ENCODE measurements around the gene NDFIP1.

- no peak for TF ChIP-seq CREB1 (IDR thresholded peaks at IDR 0.05)
- TF ChIP-seq ZNF274 (IDR thresholded peaks at IDR 0.05; ENCODE audit: borderline replicate concordance, extremely low read depth, low read length): no peak
Measured at GRCh38 chr5:142145106-142145900, 36.7 kb downstream of the NDFIP1 start.
